Astrocyte (in vitro differentiated cells and primary cell): ENCODE measurements around the gene ANGPTL8. TPM values are rescaled to one million over a fixed set of nuclear protein-coding genes. Genes with fewer than 3 reads are reported as not detected.

Source experiments
- DNase-seq: peaks from one replicate; pipeline ENCODE4 v3.0.0-alpha.2; 2010; ENCODE audit warnings: low read depth
- FAIRE-seq: peaks from 2 replicates; lab custom pipeline; 2011; peaks lifted over from hg19 to GRCh38; lab: Jason Lieb, UNC
- H2AFZ ChIP-seq: 2 replicates; pipeline ENCODE4 v1.6.0; 2012; ENCODE audit warnings: low read depth, low read length, inconsistent platforms
- H3K27ac ChIP-seq: 2 replicates; pipeline ENCODE4 v1.5.1; 2011; ENCODE audit warnings: low read depth, low read length, inconsistent platforms
- H3K27me3 ChIP-seq: 2 replicates; pipeline ENCODE4 v1.6.0; 2011; ENCODE audit warnings: low read length, inconsistent platforms; ENCODE audit not compliant: insufficient read depth
- H3K36me3 ChIP-seq: 2 replicates; pipeline ENCODE4 v1.5.1; 2011; ENCODE audit warnings: low read length, inconsistent platforms; ENCODE audit not compliant: insufficient read depth
- H3K4me1 ChIP-seq: 2 replicates; pipeline ENCODE4 v1.5.1; 2011; ENCODE audit warnings: low read length, inconsistent platforms; ENCODE audit not compliant: insufficient read depth
- H3K4me2 ChIP-seq: 2 replicates; pipeline ENCODE4 v1.6.0; 2012; ENCODE audit warnings: low read length, inconsistent platforms
- H3K4me3 ChIP-seq: 2 replicates; pipeline ENCODE4 v1.5.1; 2011; ENCODE audit warnings: low read depth, mild to moderate bottlenecking, low read length, inconsistent platforms; ENCODE audit not compliant: insufficient read depth
- H3K79me2 ChIP-seq: 2 replicates; pipeline ENCODE4 v1.6.0; 2012; ENCODE audit warnings: mild to moderate bottlenecking, low read length, inconsistent platforms; ENCODE audit not compliant: insufficient read depth
- H3K9ac ChIP-seq: 2 replicates; pipeline ENCODE4 v1.6.0; 2012; ENCODE audit warnings: mild to moderate bottlenecking, low read length, inconsistent platforms
- H3K9me3 ChIP-seq: 2 replicates; pipeline ENCODE4 v1.5.1; 2012; ENCODE audit warnings: low read depth, mild to moderate bottlenecking, low read length, inconsistent platforms; ENCODE audit not compliant: insufficient read depth
- H4K20me1 ChIP-seq: 2 replicates; pipeline ENCODE4 v1.6.0; 2012; ENCODE audit warnings: low read length, inconsistent platforms; ENCODE audit not compliant: insufficient read depth
- H3K27ac Mint-ChIP-seq: one replicate; pipeline ENCODE4 v1.8.0; 2021; ENCODE audit warnings: mild to moderate bottlenecking, mixed read lengths; ENCODE audit not compliant: unreplicated experiment
- H3K27me3 Mint-ChIP-seq: one replicate; pipeline ENCODE4 v1.8.0; 2021; ENCODE audit warnings: low read depth, mixed read lengths; ENCODE audit not compliant: unreplicated experiment
- H3K36me3 Mint-ChIP-seq: one replicate; pipeline ENCODE4 v1.8.0; 2021; ENCODE audit warnings: low read depth, mixed read lengths; ENCODE audit not compliant: unreplicated experiment
- H3K4me1 Mint-ChIP-seq: one replicate; pipeline ENCODE4 v1.8.0; 2021; ENCODE audit warnings: low read depth, mixed read lengths; ENCODE audit not compliant: unreplicated experiment
- H3K4me3 Mint-ChIP-seq: one replicate; pipeline ENCODE4 v1.8.0; 2021; ENCODE audit warnings: mild to moderate bottlenecking, moderate library complexity, mixed read lengths; ENCODE audit not compliant: unreplicated experiment
- H3K9me3 Mint-ChIP-seq: one replicate; pipeline ENCODE4 v1.8.0; 2021; ENCODE audit warnings: mild to moderate bottlenecking, mixed read lengths; ENCODE audit not compliant: unreplicated experiment
- EZH2 ChIP-seq: IDR thresholded peaks from 2 replicates; pipeline ENCODE4 v1.6.1; 2012; ENCODE audit warnings: mild to moderate bottlenecking, low read length, inconsistent platforms; ENCODE audit not compliant: insufficient read depth
- total RNA-seq: library from RNA; stranded (reverse); gene quantifications from 2 replicates; pipeline ENCODE4 v1.2.1, GENCODE V29; 2021
- TF ChIP-seq, protein P1 (sequence below): IDR thresholded peaks from 2 replicates; pipeline ENCODE4 v1.5.1; 2011; ENCODE audit warnings: low read depth, mild to moderate bottlenecking, inconsistent platforms, low read length, moderate library complexity; ENCODE audit not compliant: insufficient read depth

Gene ANGPTL8
- total RNA-seq, 1 donor from 2014 or later, result not detected

DNA sequence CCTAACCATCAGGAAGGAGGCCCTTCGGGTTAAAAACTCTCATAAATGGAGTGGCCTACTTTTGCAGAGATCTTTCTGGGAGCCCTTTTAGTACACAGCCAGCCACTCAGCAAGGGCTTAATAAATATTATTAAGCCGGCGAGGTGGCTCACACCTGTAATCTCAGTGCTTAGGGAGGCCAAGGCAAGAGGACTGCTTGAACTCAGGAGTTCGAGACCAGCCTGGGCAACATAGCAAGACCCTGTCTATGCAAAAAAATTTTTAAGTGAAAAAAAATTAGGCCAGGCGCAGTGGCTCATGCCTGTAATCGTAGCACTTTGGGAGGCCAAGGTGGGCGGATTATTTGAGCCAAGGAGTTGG, 41.3 kb upstream of the ANGPTL8 start:
- TF ChIP-seq, protein P1, sequence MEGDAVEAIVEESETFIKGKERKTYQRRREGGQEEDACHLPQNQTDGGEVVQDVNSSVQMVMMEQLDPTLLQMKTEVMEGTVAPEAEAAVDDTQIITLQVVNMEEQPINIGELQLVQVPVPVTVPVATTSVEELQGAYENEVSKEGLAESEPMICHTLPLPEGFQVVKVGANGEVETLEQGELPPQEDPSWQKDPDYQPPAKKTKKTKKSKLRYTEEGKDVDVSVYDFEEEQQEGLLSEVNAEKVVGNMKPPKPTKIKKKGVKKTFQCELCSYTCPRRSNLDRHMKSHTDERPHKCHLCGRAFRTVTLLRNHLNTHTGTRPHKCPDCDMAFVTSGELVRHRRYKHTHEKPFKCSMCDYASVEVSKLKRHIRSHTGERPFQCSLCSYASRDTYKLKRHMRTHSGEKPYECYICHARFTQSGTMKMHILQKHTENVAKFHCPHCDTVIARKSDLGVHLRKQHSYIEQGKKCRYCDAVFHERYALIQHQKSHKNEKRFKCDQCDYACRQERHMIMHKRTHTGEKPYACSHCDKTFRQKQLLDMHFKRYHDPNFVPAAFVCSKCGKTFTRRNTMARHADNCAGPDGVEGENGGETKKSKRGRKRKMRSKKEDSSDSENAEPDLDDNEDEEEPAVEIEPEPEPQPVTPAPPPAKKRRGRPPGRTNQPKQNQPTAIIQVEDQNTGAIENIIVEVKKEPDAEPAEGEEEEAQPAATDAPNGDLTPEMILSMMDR, result no peak
- no peak for TF ChIP-seq EZH2
- H3K4me2 ChIP-seq, result peak overlapping the region; percentile 100
- peaks cover 1% of the 10 kb centered on the region for H3K36me3 ChIP-seq
- Mint-ChIP-seq H3K4me3 (peak overlapping the region; percentile 85), H3K4me1 (peaks cover 3% of the 10 kb centered on the region), H3K27me3 (no peaks in the 10 kb centered on the region), H3K27ac (peak overlapping the region; percentile 41), H3K9me3 (no peaks in the 10 kb centered on the region), H3K36me3 (peaks cover 11% of the 10 kb centered on the region)
- H3K9me3 ChIP-seq, result no peaks in the 10 kb centered on the region
- H3K4me1 ChIP-seq, result peaks cover 23% of the 10 kb centered on the region
- H2AFZ ChIP-seq, result no peak overlapping the region
- DNase-seq (no peak), FAIRE-seq (no peak)
- H3K27ac ChIP-seq, result no peak overlapping the region
- H3K27me3 ChIP-seq, result no peaks in the 10 kb centered on the region
- peaks cover 33% of the 10 kb centered on the region for H3K79me2 ChIP-seq
- H3K4me3 ChIP-seq, result peak overlapping the region; percentile 81
- peaks cover 9% of the 10 kb centered on the region for H4K20me1 ChIP-seq
- H3K9ac ChIP-seq, result no peak overlapping the region

DNA sequence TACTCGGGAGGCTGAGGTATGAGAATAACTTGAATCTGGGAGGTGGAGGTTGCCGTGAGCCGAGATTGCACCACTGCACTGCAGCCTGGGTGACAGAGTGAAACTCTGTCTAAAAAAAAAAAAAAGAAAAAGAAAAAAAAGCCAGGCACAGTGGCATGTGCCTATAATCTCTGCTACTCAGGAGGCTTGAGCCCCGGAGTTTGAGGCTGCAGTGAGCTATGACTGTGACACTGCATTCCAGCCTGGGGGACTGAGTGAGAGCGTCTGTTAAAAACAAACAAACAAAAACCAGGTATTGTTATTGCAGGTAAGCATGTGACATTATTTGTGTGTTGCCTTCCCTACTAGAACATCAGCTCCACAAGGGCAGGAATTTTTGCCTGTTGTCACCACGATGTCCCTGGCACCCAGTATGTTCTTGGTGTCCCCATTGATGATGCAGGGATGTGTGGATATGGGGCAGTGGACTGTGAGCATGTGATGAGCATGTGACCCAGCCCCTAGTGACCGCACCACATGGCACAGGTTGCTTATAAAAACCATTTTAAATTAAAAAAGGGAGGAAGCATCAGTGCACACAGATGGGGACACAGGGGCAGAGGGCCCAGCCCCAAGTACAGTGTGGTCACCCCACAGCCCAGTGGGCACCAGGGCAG, 40.5 kb upstream of the ANGPTL8 start:
- no peak overlapping the region for H3K4me3 ChIP-seq

DNA sequence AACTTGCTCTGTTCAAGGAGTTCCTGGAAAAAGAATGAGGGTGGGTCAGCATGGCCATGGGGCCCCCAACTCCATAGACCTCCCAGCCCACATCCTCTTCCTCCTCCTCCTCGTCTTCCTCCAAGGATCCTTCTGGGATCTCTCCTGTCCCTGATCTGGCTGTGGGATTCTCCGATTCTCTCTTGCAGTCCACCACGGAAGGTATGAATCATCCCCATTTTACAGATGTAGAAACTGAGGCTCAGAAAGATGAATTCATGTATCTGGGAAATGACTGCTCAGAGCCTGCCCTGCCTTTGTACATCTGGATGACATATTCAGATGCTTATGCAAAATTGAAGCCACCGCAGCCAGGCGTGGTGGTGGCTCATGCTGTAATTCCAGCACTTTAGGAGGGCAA, 39.9 kb upstream of the ANGPTL8 start:
- Histone ChIP-seq H3K27me3 (no peaks in the 10 kb centered on the region), H3K4me1 (peaks cover 33% of the 10 kb centered on the region), H3K27ac (no peak overlapping the region), H3K9ac (no peak overlapping the region), H4K20me1 (peaks cover 9% of the 10 kb centered on the region), H3K79me2 (peaks cover 23% of the 10 kb centered on the region), H3K4me3 (no peak overlapping the region), H3K9me3 (no peaks in the 10 kb centered on the region), H3K36me3 (no peaks in the 10 kb centered on the region), H3K4me2 (no peak overlapping the region), H2AFZ (no peak overlapping the region)
- H3K4me3 Mint-ChIP-seq, result no peak overlapping the region
- FAIRE-seq, result no peak
- DNase-seq, result no peak
- H3K27me3 Mint-ChIP-seq, result no peaks in the 10 kb centered on the region
- TF ChIP-seq EZH2, result no peak
- no peaks in the 10 kb centered on the region for H3K9me3 Mint-ChIP-seq
- H3K27ac Mint-ChIP-seq, result no peak overlapping the region
- peaks cover 9% of the 10 kb centered on the region for H3K4me1 Mint-ChIP-seq
- peaks cover 8% of the 10 kb centered on the region for H3K36me3 Mint-ChIP-seq

More for the DNA sequence above, 40.5 kb upstream of the ANGPTL8 start:
- DNase-seq, result no peak
- peak overlapping the region; percentile 69 for H3K4me3 Mint-ChIP-seq
- H2AFZ ChIP-seq, result no peak overlapping the region
- peaks cover 11% of the 10 kb centered on the region for H3K36me3 Mint-ChIP-seq
- H3K27ac ChIP-seq, result no peak overlapping the region
- peaks cover 26% of the 10 kb centered on the region for H3K79me2 ChIP-seq
- H3K4me1 Mint-ChIP-seq, result peaks cover 5% of the 10 kb centered on the region
- FAIRE-seq, result no peak
- no peak overlapping the region for H3K4me2 ChIP-seq
- TF ChIP-seq EZH2, result no peak
- TF ChIP-seq, protein P1, result no peak
- no peaks in the 10 kb centered on the region for H3K27me3 Mint-ChIP-seq
- H3K36me3 ChIP-seq, result no peaks in the 10 kb centered on the region
- H3K9me3 ChIP-seq, result no peaks in the 10 kb centered on the region
- peaks cover 29% of the 10 kb centered on the region for H3K4me1 ChIP-seq
- H3K9me3 Mint-ChIP-seq, result no peaks in the 10 kb centered on the region
- H3K9ac ChIP-seq, result no peak overlapping the region
- no peaks in the 10 kb centered on the region for H3K27me3 ChIP-seq
- peaks cover 9% of the 10 kb centered on the region for H4K20me1 ChIP-seq
- no peak overlapping the region for H3K27ac Mint-ChIP-seq
